ENCODE results near the gene ATG7. TPM values are rescaled to one million over a fixed set of nuclear protein-coding genes. Genes with fewer than 3 reads are reported as not detected.

ATG7 gene
- total RNA-seq, 2 donors from 2014 or later = 33.9 to 38.4 TPM

DNA sequence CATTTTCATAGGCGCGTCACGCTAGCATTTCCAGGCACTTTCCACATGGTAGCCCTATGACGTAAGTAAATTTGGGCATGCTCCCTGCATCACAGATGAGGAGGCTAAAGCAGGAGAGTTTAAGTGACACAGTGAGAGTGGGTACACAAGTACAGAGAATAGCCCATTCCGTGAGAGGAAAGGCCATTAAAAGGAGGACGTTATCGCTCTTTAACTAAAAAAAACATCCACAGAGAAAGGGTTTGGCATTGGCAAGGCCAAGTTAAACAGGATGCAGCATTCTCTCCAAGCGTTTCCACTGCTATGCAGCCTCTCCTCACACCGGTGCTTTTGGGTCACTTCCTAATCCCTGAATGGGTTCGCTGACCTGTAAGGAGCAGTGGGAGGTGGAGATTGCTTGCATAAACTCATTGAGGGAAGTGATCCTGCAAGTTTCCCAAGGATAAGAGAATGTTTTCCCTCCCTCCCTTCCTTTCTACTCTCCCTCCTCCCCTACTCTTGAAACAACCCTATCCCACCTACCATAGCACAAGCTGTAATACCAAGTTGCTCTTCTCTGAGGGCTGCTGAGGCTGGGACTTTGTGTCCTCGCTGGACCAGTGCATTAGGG lies 223.9 kb downstream of the ATG7 start:
- Histone ChIP-seq H3K27ac (ENCODE audit: low read depth, low read length) (peak overlapping the region; percentile 30), H3K36me3 (ENCODE audit: control insufficient read depth, insufficient read depth, low read length) (no peaks in the 10 kb centered on the region), H3K4me1 (ENCODE audit: control insufficient read depth, insufficient read depth, low read length) (peaks cover 3% of the 10 kb centered on the region), H3K4me3 (ENCODE audit: low read length) (no peak overlapping the region), H3K27me3 (ENCODE audit: control insufficient read depth, insufficient read depth, low read length, poor library complexity, severe bottlenecking) (no peaks in the 10 kb centered on the region), H3K9me3 (ENCODE audit: control insufficient read depth, low read length) (peaks cover 24% of the 10 kb centered on the region), H3K9ac (ENCODE audit: extremely low read depth, low read length, poor library complexity, severe bottlenecking) (no peak overlapping the region)
- 48 to 72% methylated on average over 8 to 11 of the region's 11 CpGs for WGBS, 2 experiments (ENCODE audit: insufficient coverage in 1 of 2, insufficient read length in 1 of 2)
- Mint-ChIP-seq H3K27ac (peak overlapping the region; percentile 36), H3K27me3 (ENCODE audit: insufficient read depth) (peaks cover 3% of the 10 kb centered on the region), H3K36me3 (ENCODE audit: low read depth) (peaks cover 20% of the 10 kb centered on the region), H3K4me1 (peaks cover 19% of the 10 kb centered on the region), H3K4me3 (no peak overlapping the region), H3K9me3 (peaks cover 33% of the 10 kb centered on the region)
- DNase-seq = peak; percentile 85
- TF ChIP-seq, protein P1, sequence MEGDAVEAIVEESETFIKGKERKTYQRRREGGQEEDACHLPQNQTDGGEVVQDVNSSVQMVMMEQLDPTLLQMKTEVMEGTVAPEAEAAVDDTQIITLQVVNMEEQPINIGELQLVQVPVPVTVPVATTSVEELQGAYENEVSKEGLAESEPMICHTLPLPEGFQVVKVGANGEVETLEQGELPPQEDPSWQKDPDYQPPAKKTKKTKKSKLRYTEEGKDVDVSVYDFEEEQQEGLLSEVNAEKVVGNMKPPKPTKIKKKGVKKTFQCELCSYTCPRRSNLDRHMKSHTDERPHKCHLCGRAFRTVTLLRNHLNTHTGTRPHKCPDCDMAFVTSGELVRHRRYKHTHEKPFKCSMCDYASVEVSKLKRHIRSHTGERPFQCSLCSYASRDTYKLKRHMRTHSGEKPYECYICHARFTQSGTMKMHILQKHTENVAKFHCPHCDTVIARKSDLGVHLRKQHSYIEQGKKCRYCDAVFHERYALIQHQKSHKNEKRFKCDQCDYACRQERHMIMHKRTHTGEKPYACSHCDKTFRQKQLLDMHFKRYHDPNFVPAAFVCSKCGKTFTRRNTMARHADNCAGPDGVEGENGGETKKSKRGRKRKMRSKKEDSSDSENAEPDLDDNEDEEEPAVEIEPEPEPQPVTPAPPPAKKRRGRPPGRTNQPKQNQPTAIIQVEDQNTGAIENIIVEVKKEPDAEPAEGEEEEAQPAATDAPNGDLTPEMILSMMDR (conservative IDR thresholded peaks at IDR 0.05) = no peak

DNA sequence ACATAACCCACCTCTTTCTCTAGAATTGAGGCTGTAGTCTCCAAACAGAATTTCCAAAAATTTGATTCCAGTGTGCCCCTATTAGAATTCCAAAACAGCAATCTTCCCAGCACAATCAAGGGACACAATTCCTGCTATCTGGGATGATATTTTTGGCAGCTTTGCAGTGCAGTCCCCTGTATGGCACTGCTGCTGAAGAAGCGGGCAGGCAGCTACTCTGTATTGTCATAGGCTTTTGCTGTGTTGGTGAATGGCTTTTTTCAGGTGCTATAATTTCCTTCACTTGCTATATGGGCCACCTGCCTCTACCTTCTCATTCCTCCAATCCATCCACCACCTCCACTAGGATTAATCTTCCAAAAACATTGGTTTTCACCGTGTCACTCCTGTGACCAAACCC lies 226.0 kb downstream of the ATG7 start:
- no peak for DNase-seq
- peaks cover 14% of the 10 kb centered on the region for H3K9me3 Mint-ChIP-seq
- WGBS, 2 experiments (ENCODE audit: insufficient coverage in 1 of 2, insufficient read length in 1 of 2) = 88 to 91% methylated on average over 1 to 2 of the region's 2 CpGs
- no peak overlapping the region for H3K4me3 Mint-ChIP-seq
- peaks cover 19% of the 10 kb centered on the region for H3K4me1 Mint-ChIP-seq
- Histone ChIP-seq H3K9me3 (ENCODE audit: control insufficient read depth, low read length) (peaks cover 14% of the 10 kb centered on the region), H3K4me3 (ENCODE audit: low read length) (no peak overlapping the region), H3K36me3 (ENCODE audit: control insufficient read depth, insufficient read depth, low read length) (no peaks in the 10 kb centered on the region), H3K9ac (ENCODE audit: extremely low read depth, low read length, poor library complexity, severe bottlenecking) (no peak overlapping the region), H3K27ac (ENCODE audit: low read depth, low read length) (no peak overlapping the region), H3K27me3 (ENCODE audit: control insufficient read depth, insufficient read depth, low read length, poor library complexity, severe bottlenecking) (no peaks in the 10 kb centered on the region), H3K4me1 (ENCODE audit: control insufficient read depth, insufficient read depth, low read length) (peaks cover 3% of the 10 kb centered on the region)
- TF ChIP-seq, protein P1 (conservative IDR thresholded peaks at IDR 0.05) = no peak
- H3K27ac Mint-ChIP-seq = no peak overlapping the region
- peaks cover 12% of the 10 kb centered on the region for H3K36me3 Mint-ChIP-seq (ENCODE audit: low read depth)
- peaks cover 3% of the 10 kb centered on the region for H3K27me3 Mint-ChIP-seq (ENCODE audit: insufficient read depth)

DNA sequence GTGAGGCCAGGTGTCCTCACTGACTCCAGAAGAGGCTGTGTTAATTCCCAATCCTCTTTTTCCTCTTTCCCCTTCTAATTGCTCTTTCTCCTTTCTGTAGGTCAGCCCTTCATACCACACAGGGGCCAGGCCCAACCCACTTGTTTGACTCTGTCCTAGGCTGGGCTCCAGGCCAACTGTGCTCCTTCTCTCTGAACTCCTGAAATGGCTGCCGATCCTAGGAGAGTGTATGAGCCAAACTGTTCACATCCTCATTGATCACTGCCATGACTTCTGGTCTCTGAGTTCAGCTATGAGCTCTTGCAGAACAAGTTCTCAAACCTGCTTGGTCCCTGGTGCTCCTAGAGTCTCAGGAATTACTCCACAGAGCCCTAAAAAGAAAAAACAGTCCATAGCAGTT lies 226.4 kb downstream of the ATG7 start:
- no peak overlapping the region for H3K4me3 ChIP-seq (ENCODE audit: low read length)
- peaks cover 3% of the 10 kb centered on the region for H3K4me1 ChIP-seq (ENCODE audit: control insufficient read depth, insufficient read depth, low read length)
- DNase-seq = no peak
- peaks cover 10% of the 10 kb centered on the region for H3K9me3 ChIP-seq (ENCODE audit: control insufficient read depth, low read length)
- Mint-ChIP-seq H3K27me3 (ENCODE audit: insufficient read depth) (peaks cover 3% of the 10 kb centered on the region), H3K4me3 (no peak overlapping the region), H3K36me3 (ENCODE audit: low read depth) (peaks cover 8% of the 10 kb centered on the region), H3K4me1 (peaks cover 19% of the 10 kb centered on the region), H3K27ac (no peak overlapping the region), H3K9me3 (peaks cover 10% of the 10 kb centered on the region)
- WGBS, 2 experiments (ENCODE audit: insufficient coverage in 1 of 2, insufficient read length in 1 of 2) = 86% methylated on average over 1 of the region's 1 CpG; no CpG with 5 or more reads in 1 of the 2 experiments
- no peak overlapping the region for H3K9ac ChIP-seq (ENCODE audit: extremely low read depth, low read length, poor library complexity, severe bottlenecking)
- H3K27ac ChIP-seq (ENCODE audit: low read depth, low read length) = no peak overlapping the region
- TF ChIP-seq, protein P1 (conservative IDR thresholded peaks at IDR 0.05) = no peak
- no peaks in the 10 kb centered on the region for H3K27me3 ChIP-seq (ENCODE audit: control insufficient read depth, insufficient read depth, low read length, poor library complexity, severe bottlenecking)
- H3K36me3 ChIP-seq (ENCODE audit: control insufficient read depth, insufficient read depth, low read length) = no peaks in the 10 kb centered on the region
